NT2/D1 (cell line): ENCODE data around the gene TLX2.

Source experiments
- SUZ12 ChIP-seq: IDR thresholded peaks from 2 replicates; pipeline ENCODE4 v1.6.1; 2011; ENCODE audit not compliant: insufficient read length, insufficient read depth; ENCODE audit errors: extremely low read depth
- YY1 ChIP-seq: IDR thresholded peaks from 2 replicates; pipeline ENCODE4 v1.6.1; 2011; ENCODE audit not compliant: insufficient read length, insufficient read depth

DNA sequence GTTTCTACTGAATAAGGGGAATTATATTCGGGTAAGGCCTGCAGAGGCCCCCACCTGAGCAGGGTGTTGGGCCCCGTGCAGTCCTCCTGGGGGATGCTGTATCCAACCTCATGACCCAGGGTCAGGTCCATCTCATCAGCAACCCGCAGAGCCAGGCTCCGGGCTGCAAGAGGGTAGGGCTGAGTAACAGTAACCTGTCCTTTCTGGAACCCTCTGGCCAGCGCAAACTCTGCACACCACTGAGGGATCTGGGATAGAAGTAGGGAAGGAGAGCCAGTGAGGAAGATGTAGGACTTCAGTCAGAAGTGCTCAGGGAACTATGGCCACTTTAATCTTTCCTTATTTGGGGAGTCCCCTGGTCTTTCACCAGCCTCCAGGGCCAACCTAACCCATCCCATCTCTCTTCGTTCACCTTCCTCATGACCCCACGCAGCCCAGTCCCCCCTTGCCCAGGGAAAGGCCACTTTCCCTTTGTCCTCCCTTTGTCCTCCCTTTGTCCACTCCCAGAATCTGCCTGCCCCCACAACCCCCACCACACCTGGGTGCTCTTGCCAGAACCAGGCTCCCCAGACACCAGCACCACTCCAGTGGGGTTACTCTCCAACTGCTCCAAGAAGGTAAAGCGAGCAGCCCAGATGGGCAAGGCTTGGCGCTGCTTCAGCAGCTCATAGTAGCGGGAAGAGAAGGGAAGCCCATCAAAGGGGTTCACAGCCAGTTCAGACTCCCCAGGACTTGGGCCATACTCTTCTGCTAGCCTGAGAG is 10.9 kb downstream of the TLX2 start:
- TF ChIP-seq YY1 (no peak), SUZ12 (no peak)
